ENCODE results near the gene APPL1.

- TF ChIP-seq EZH2 (IDR thresholded peaks at IDR 0.05; ENCODE audit: insufficient read depth, poor library complexity, severe bottlenecking) (no peak), EZH2phosphoT487 (IDR thresholded peaks at IDR 0.05; ENCODE audit: insufficient read depth, low read depth) (no peak)
These were observed 1.4 kb upstream of the APPL1 start for GRCh38 chr3:57226176-57226575.
